ENCODE measurements around the gene KCNT2.

Gene KCNT2

GRCh38 chr1:196308176-196308575 lies 300.1 kb downstream of the KCNT2 start:
- Histone ChIP-seq H3K36me3 (no peaks in the 10 kb centered on the region), H3K9me3 (no peaks in the 10 kb centered on the region), H3K27me3 (no peaks in the 10 kb centered on the region), H3K4me1 (no peaks in the 10 kb centered on the region), H3K27ac (no peak overlapping the region), H3K4me3 (no peak overlapping the region)
- intact Hi-C loops (cut with DNase I; ENCODE audit: low total_unique reads): no loop called here
- no peak for DNase-seq
- no peak for TF ChIP-seq CTCF (IDR thresholded peaks at IDR 0.05)

DNA sequence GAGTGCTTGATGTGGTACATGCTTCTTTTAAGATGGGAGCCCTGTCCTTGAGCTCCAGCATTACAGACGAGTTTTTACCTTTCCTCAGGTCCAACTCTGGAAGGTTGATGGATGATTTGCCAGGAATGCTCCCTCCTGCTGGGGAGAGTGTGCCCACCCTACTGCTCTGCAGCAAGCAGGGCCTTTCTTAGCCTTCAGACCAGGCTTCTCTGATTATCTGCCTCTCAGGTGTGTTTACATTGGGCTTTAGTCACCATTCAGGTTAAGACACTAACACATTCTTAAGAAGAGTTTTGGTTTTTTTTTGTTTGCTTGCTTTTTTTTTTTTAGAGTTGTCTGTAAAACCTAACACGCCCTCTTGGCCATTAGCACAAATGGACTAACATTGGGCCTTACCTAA lies 301.8 kb downstream of the KCNT2 start:
- H3K4me1 ChIP-seq: no peaks in the 10 kb centered on the region
- no peaks in the 10 kb centered on the region for H3K36me3 ChIP-seq
- intact Hi-C loops (cut with DNase I; ENCODE audit: low total_unique reads): no loop called here
- no peaks in the 10 kb centered on the region for H3K9me3 ChIP-seq
- H3K4me3 ChIP-seq: no peak overlapping the region
- no peak overlapping the region for H3K27ac ChIP-seq
- H3K27me3 ChIP-seq: no peaks in the 10 kb centered on the region
- DNase-seq: no peak
- no peak for TF ChIP-seq CTCF (IDR thresholded peaks at IDR 0.05)

DNA sequence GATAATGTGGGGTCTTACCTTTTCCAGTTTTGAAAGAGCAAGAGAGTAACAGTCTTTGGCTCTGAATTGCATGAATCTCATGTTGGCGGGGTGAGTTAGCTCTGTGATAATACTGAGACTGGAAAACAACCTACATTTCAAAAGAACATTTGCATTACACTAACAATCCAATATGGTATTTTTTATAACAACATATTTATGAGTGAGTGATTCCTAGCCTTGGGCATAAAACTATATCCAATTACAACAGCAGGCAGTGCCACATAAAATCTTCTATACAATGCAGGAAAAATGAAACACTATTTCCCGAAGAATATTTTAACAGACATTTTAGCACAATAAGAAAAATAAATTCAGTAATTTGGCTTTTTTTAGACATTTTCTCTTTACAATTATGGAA lies 303.0 kb downstream of the KCNT2 start:
- intact Hi-C loops (cut with DNase I; ENCODE audit: low total_unique reads): no loop called here
- no peaks in the 10 kb centered on the region for H3K9me3 ChIP-seq
- TF ChIP-seq CTCF (IDR thresholded peaks at IDR 0.05): no peak
- no peaks in the 10 kb centered on the region for H3K4me1 ChIP-seq
- H3K36me3 ChIP-seq: no peaks in the 10 kb centered on the region
- DNase-seq: no peak
- no peaks in the 10 kb centered on the region for H3K27me3 ChIP-seq
- no peak overlapping the region for H3K27ac ChIP-seq
- H3K4me3 ChIP-seq: no peak overlapping the region

DNA sequence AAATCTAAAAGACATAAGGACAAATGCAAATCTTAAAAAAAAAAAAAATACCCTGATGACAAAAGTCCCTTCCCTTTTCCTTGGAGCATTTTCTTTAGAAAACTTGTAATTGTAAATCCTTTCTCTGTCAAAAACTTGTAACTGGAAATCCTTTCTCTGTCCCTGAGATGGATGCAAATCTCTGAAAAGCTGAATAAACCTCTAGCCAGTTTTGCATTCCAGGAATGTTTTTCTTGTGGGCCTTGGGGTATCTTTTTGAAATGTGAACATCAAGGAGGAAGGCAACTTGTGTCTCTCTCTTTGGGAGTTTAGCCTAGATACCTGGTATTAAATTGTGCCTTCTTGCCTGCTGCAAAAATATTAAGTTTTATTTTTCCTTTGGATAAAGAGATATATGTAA lies 305.3 kb downstream of the KCNT2 start:
- no peak for DNase-seq
- intact Hi-C loops (cut with DNase I; ENCODE audit: low total_unique reads): no loop called here

GRCh38 chr1:196302420-196302819 lies 305.8 kb downstream of the KCNT2 start:
- H3K4me1 ChIP-seq: no peaks in the 10 kb centered on the region
- H3K36me3 ChIP-seq: no peaks in the 10 kb centered on the region
- no peak for TF ChIP-seq CTCF (IDR thresholded peaks at IDR 0.05)
- intact Hi-C loops (cut with DNase I; ENCODE audit: low total_unique reads): no loop called here
- no peaks in the 10 kb centered on the region for H3K9me3 ChIP-seq
- no peaks in the 10 kb centered on the region for H3K27me3 ChIP-seq
- H3K27ac ChIP-seq: no peak overlapping the region
- no peak overlapping the region for H3K4me3 ChIP-seq
- DNase-seq: no peak

More for the DNA sequence above, 305.3 kb downstream of the KCNT2 start:
- H3K27ac ChIP-seq: no peak overlapping the region
- H3K9me3 ChIP-seq: no peaks in the 10 kb centered on the region
- no peaks in the 10 kb centered on the region for H3K27me3 ChIP-seq
- no peaks in the 10 kb centered on the region for H3K4me1 ChIP-seq
- no peaks in the 10 kb centered on the region for H3K36me3 ChIP-seq
- no peak for TF ChIP-seq CTCF (IDR thresholded peaks at IDR 0.05)
- no peak overlapping the region for H3K4me3 ChIP-seq

DNA sequence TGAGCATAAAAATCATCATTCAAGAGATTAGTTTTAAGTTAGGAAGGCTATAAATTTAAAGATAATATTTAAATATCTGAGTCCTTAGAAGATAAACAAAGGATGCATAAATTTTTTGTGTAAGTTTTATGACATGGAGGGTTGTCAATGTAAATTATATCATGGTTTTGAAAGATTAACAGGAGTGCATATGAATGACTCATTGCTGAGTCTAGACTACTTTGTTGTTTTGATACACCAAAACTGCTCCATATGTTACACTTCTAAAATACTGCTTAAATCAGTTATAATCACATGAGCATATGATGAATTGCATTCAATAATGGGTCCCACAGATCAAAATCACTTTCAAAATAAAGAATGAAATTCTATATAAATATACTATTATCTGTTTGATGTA lies 312.5 kb downstream of the KCNT2 start:
- H3K36me3 ChIP-seq: no peaks in the 10 kb centered on the region
- no peaks in the 10 kb centered on the region for H3K9me3 ChIP-seq
- H3K4me3 ChIP-seq: no peak overlapping the region
- no peak overlapping the region for H3K27ac ChIP-seq
- H3K4me1 ChIP-seq: no peaks in the 10 kb centered on the region
- no peak for TF ChIP-seq CTCF (IDR thresholded peaks at IDR 0.05)
- H3K27me3 ChIP-seq: no peaks in the 10 kb centered on the region
- intact Hi-C loops (cut with DNase I; ENCODE audit: low total_unique reads): no loop called here
- DNase-seq: no peak
